Caco-2 (cell line): Measurements from ENCODE around the gene RANBP17. TPM values are rescaled to one million over a fixed set of nuclear protein-coding genes. Genes with fewer than 3 reads are reported as not detected.

ENCODE experiments used
- BruUV-seq: library from RNA; stranded (reverse); fragments of 400-500 nt; replicated peaks from 2 replicates; lab custom pipeline; 2021; lab: Mats Ljungman, UMichigan
- CTCF ChIA-PET: fragments of 300-600 bp; sonication (Branson Sonifier 250); formaldehyde crosslinking; loops from one replicate; lab custom pipeline; 2022; ENCODE audit warnings: antibody characterized with exemption; lab: Charles Lee
- POLR2A ChIA-PET: fragments of 300-600 bp; sonication (Branson Sonifier 250); formaldehyde crosslinking; loops from one replicate; lab custom pipeline; 2022; ENCODE audit warnings: antibody characterized with exemption; lab: Charles Lee
- DNase-seq, 2 experiments: peaks; one replicate each; pipeline versions ENCODE4 v3.0.0 to v3.0.0-alpha.2; 2020 to 2022
- H3K27me3 ChIP-seq: replicated peaks from 2 replicates; pipeline ENCODE4 v1.6.0; 2011; ENCODE audit warnings: low read length; ENCODE audit not compliant: control insufficient read depth, insufficient read depth
- H3K36me3 ChIP-seq: 2 replicates; pipeline ENCODE4 v1.5.1; 2011; ENCODE audit warnings: low read length; ENCODE audit not compliant: control insufficient read depth, insufficient read depth
- H3K4me1 ChIP-seq: fragments of 250-450 bp; sonication (Bioruptor Pico); 2 replicates; pipeline ENCODE4 v1.5.1; 2020; ENCODE audit warnings: mild to moderate bottlenecking
- H3K4me3 ChIP-seq: 2 replicates; pipeline ENCODE4 v1.5.1; 2011; ENCODE audit warnings: low read depth, mild to moderate bottlenecking, control low read depth, low read length
- H3K9me3 ChIP-seq: fragments of 250-450 bp; sonication (Bioruptor Pico); 2 replicates; pipeline ENCODE4 v1.5.1; 2020; ENCODE audit warnings: mild to moderate bottlenecking, moderate library complexity
- H3K27ac Mint-ChIP-seq: one replicate; pipeline ENCODE4 v1.8.0; 2022; ENCODE audit warnings: mixed read lengths; ENCODE audit not compliant: unreplicated experiment
- H3K27me3 Mint-ChIP-seq: one replicate; pipeline ENCODE4 v1.8.0; 2022; ENCODE audit warnings: mixed read lengths; ENCODE audit not compliant: insufficient read depth, unreplicated experiment
- H3K36me3 Mint-ChIP-seq: one replicate; pipeline ENCODE4 v1.8.0; 2022; ENCODE audit warnings: mild to moderate bottlenecking, mixed read lengths; ENCODE audit not compliant: insufficient read depth, unreplicated experiment
- H3K4me1 Mint-ChIP-seq: one replicate; pipeline ENCODE4 v1.8.0; 2022; ENCODE audit warnings: low read depth, mixed read lengths; ENCODE audit not compliant: unreplicated experiment
- H3K4me3 Mint-ChIP-seq: one replicate; pipeline ENCODE4 v1.8.0; 2022; ENCODE audit warnings: mild to moderate bottlenecking, moderate library complexity, mixed read lengths; ENCODE audit not compliant: unreplicated experiment
- H3K9me3 Mint-ChIP-seq: one replicate; pipeline ENCODE4 v1.8.0; 2022; ENCODE audit warnings: mixed read lengths; ENCODE audit not compliant: unreplicated experiment
- CTCF ChIP-seq, 2 experiments: fragments of 200-600 bp in 1 of 2; IDR thresholded peaks; 1 replicate in 1 of 2; 2 replicates in 1 of 2; pipeline versions ENCODE4 v1.5.1 to v1.8.0; 2011 to 2022; ENCODE audit warnings: antibody characterized with exemption in 1 of 2, control low read depth in 1 of 2, inconsistent platforms in 1 of 2, low read depth in 1 of 2, low read length in 1 of 2, mild to moderate bottlenecking in 1 of 2, moderate library complexity in 1 of 2; ENCODE audit not compliant: insufficient read depth in 1 of 2, severe bottlenecking in 1 of 2, unreplicated experiment in 1 of 2
- intact Hi-C: fragments of 100-400 bp; cut with micrococcal nuclease; formaldehyde crosslinking; loops from one replicate; pipeline ENCODE4 v1.10.0; 2022; ENCODE audit not compliant: unreplicated experiment
- total RNA-seq: library from RNA; stranded (reverse); gene quantifications from 2 replicates; pipeline ENCODE4 v1.2.3, GENCODE V29; 2022

RANBP17 gene
- total RNA-seq, 1 experiment from 2014 or later, result 28.2 TPM

- TF ChIP-seq CTCF (IDR thresholded peaks at IDR 0.05; ENCODE audit: insufficient read depth in 1 of 2, low read depth in 1 of 2, low read length in 1 of 2, severe bottlenecking in 1 of 2, unreplicated experiment in 1 of 2), result no peak
- ChIA-PET CTCF (no interaction called here), POLR2A (no interaction called here)
- Mint-ChIP-seq H3K4me1 (no peaks in the 10 kb centered on the region), H3K4me3 (no peak overlapping the region), H3K36me3 (no peaks in the 10 kb centered on the region), H3K27me3 (no peaks in the 10 kb centered on the region), H3K27ac (no peak overlapping the region), H3K9me3 (no peaks in the 10 kb centered on the region)
- Histone ChIP-seq H3K27me3 (no peaks in the 10 kb centered on the region), H3K36me3 (no peaks in the 10 kb centered on the region), H3K4me3 (no peak overlapping the region), H3K4me1 (no peaks in the 10 kb centered on the region), H3K9me3 (no peaks in the 10 kb centered on the region)
- intact Hi-C loops, result no loop called here
- no peak for DNase-seq
- BruUV-seq, result no TSS peak
Observed at GRCh38 chr5:171143171-171143570, 281.4 kb downstream of the RANBP17 start.

- no peaks in the 10 kb centered on the region for H3K4me1 ChIP-seq
- POLR2A ChIA-PET, result no interaction called here
- no peaks in the 10 kb centered on the region for H3K9me3 ChIP-seq
- H3K36me3 ChIP-seq, result no peaks in the 10 kb centered on the region
- Mint-ChIP-seq H3K4me1 (no peaks in the 10 kb centered on the region), H3K4me3 (no peak overlapping the region), H3K27me3 (no peaks in the 10 kb centered on the region), H3K9me3 (no peaks in the 10 kb centered on the region), H3K36me3 (no peaks in the 10 kb centered on the region), H3K27ac (no peak overlapping the region)
- CTCF ChIA-PET, result no interaction called here
- no peak overlapping the region for H3K4me3 ChIP-seq
- DNase-seq, result no peak
- no peaks in the 10 kb centered on the region for H3K27me3 ChIP-seq
- no peak for TF ChIP-seq CTCF (IDR thresholded peaks at IDR 0.05; ENCODE audit: insufficient read depth in 1 of 2, low read depth in 1 of 2, low read length in 1 of 2, severe bottlenecking in 1 of 2, unreplicated experiment in 1 of 2)
- intact Hi-C loops, result no loop called here
- no TSS peak for BruUV-seq
Observed at GRCh38 chr5:171143926-171144325, 282.1 kb downstream of the RANBP17 start.

- intact Hi-C loops, result no loop called here
- TF ChIP-seq CTCF (IDR thresholded peaks at IDR 0.05; ENCODE audit: insufficient read depth in 1 of 2, low read depth in 1 of 2, low read length in 1 of 2, severe bottlenecking in 1 of 2, unreplicated experiment in 1 of 2), result no peak
- Mint-ChIP-seq H3K27ac (no peak overlapping the region), H3K36me3 (no peaks in the 10 kb centered on the region), H3K4me3 (no peak overlapping the region), H3K9me3 (no peaks in the 10 kb centered on the region), H3K27me3 (no peaks in the 10 kb centered on the region), H3K4me1 (no peaks in the 10 kb centered on the region)
- no TSS peak for BruUV-seq
- ChIA-PET CTCF (no interaction called here), POLR2A (no interaction called here)
- DNase-seq, result no peak
- Histone ChIP-seq H3K36me3 (no peaks in the 10 kb centered on the region), H3K4me1 (no peaks in the 10 kb centered on the region), H3K9me3 (no peaks in the 10 kb centered on the region), H3K4me3 (no peak overlapping the region), H3K27me3 (no peaks in the 10 kb centered on the region)
Observed at GRCh38 chr5:171149333-171149732, 287.5 kb downstream of the RANBP17 start.
